NCI-H146 (cell line): ENCODE measurements around the gene LAMTOR2.
"Not testable (repeated sequence)": the region's sequence is repeated elsewhere in the genome, so short reads cannot be mapped to it uniquely, and the experiment has no call there.

Experiments used
- DNase-seq: peaks from one replicate; lab custom pipeline; 2025; lab: John Stamatoyannopoulos, UW

Gene LAMTOR2

DNA sequence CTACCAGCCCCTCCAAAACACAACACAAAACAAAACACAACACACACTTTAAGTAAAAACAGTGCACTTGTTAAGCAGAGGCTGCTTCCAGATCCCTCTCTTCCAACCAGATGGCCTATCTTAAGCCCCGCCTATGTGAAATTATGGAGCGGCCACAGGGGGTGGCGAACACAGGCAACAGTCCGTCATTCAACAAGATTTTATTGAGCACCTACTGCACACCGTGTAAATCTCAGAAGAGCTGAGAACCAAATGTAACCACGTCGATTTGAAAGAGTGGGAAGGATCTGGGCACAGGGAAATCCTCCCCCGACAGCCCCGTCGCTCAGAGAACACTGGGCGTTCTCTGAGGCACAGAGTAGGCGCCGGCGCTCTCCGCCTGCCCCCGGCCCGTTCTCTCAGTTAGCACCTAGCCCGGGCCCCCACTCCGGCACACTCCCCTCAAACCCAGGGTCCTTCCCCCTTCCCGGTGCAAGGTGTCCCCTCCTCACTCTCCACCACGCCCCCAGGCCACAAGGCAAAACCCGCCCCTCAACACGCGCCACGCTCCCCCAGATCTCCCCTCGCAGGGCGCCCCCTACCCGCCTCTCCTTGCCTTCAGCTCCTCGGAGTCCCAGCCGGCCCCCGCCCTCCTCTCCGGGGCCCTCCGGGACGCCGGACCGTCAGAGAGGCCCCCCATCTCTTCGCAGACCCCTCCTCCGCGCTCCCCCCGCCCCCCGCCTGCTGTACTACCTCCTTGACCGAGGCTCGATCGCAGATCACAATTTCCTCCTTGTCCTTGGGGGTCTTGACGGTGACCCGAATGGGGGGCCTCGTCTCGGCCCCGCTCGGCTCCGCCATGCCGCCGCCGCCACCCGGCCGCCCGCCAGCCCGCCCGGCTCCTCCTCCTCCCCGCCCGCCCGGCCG is 1.5 kb upstream of the LAMTOR2 start:
- DNase-seq, result peak; percentile 61

DNA sequence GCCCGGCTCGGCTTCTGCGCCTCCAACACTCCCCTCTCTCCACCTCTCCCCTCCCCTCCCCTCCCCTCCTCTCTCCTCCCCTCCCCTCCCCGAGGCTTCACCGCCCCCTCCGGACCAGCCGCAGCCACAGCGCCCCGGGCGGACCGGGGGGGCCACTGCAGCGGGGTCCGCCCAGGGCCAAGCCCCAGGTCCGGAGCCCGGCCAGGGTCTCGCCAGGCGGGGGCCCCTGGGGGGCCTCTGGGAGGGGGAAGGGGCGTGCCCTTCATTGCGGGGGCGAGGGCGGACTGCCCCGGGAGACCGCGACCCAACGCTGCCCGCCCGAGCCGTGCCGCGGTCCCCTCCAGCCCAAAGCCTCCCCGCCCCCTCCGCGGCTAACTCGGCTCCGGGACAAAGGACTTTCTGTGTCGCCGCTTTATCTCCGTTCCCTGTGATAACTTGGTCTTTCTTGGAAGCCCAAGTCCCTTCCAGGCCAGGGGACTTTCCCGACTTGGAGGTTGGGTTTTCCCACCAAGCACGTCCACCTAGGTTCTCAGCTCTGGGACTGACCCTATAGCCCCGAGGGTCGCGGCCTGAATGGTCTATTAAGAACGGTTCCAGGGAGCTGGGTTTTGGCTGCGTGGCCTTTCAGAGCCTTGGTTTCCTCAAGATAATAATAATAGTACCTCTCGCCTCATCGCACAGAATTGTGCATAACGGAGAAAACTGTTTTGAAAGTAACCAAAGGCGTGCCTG is 648 bp upstream of the LAMTOR2 start, which contains the start of gene UBQLN4:
TSS of gene UBQLN4 (minus strand) at position 31 of the 732 bp plus-strand sequence. CDS start 97 bp downstream, outside the sequence.
- peak; percentile 91 for DNase-seq

DNA sequence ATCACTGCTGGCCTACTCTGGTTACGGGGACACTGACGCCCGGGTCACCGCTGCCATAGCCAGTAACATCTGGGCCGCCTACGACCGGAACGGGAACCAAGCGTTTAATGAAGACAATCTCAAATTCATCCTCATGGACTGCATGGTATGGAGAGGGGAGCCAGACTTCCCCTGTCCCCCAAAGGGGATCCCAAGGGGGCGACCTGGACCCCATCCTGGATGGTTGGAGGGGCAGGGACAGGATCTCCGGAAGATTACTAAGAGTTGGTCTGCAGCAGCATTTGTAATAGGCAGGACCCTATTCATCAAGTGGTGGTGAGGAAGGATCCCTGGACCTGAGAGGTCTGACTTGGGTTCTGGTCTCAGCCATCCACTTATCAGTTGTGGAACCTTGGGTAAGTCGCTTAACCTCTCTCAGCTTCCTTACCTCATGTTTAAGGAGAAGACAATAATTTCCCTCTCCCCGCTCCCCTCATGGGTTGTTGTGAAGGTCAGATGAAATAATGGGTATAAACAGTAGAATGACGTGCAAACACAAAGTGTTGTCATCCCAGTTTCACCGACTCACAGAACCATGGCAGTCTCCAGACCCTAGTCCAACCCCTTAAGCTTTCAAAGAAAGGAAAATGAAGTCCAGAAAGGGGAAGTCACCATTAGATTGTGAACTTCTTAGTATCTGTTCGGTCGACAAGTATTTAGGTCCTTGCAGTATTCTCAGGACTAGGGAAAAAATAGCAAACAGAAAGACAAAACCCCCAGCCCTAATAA is 883 bp downstream of the LAMTOR2 start:
- no peak for DNase-seq

- DNase-seq, result no peak
Observed at GRCh38 chr1:156056326-156056849, 1.8 kb downstream of the LAMTOR2 start.

DNA sequence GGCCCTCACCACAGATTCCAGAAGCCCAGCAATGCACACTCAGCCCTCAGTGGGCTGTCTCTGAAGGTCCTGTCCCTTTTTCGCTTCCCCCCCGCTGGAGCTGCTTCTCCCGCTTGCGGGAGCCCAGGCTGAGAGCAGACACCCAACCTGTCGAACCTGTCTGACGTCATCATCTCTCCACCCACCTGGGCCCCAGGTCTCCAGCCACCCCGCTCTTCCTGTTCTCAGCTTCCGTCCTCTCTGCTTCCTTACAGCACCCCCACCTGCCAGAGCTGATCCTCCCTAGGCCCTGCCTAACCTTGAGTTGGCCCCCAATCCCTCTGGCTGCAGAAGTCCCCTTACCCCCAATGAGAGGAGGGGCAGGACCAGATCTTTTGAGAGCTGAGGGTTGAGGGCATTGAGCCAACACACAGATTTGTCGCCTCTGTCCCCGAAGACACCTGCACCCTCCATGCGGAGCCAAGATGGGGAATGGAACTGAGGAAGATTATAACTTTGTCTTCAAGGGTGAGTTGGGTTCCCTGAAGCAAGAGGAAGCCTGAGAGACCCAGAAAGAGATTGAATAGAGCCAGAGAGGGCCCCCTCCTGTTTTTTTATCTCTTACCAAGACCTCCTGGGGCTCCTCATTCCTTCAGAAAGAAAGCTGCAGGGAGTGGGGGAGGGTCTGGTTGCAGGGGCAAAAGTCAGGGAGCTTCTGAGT is 6.5 kb downstream of the LAMTOR2 start, which contains the start of gene RAB25:
TSS of gene RAB25 (plus strand) at position 224 of the 700 bp plus-strand sequence. CDS start at position 465, 241 bp downstream.
- peak; percentile 12 for DNase-seq

GRCh38 chr1:156062189-156062588 is 7.6 kb downstream of the LAMTOR2 start:
- no peak for DNase-seq

GRCh38 chr1:156063997-156064285 is 9.4 kb downstream of the LAMTOR2 start:
- no peak for DNase-seq

DNA sequence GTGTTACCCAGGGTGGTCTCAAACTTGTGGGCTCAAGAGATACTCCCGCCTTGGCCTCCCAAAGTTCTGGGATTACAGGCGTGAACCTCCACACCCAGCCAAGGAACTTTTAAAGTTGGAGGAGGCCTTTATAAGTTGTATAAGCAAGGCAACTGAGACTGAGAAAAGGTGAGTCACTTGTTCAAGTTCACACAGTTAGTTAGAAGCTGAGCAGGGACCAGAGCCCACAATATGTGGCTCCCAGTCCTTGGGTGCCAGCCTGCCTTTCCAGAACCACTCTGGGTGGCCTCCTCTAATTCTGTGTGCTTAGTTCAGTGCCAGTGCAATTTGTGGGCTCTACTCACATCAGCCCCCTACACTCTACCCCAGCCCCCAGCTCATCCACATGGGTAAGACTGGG is 10.0 kb downstream of the LAMTOR2 start:
- no peak for DNase-seq

DNA sequence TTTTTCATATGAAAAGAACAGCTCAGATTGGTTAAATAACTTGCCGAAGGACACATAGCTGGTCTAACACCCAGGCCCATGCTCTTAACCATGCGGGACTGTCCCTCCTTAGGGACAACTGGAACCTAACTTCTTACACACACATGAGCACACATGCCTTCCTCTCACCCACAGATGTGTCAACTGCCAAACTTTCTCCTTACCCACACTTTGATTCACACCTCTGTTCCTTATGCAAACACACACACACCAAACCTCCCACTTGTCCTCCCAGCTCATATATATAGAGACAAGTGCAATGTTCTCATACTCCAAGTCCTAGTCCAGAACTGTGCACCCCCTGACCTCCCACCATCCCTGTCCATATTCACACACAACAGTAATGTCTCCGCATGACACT is 10.6 kb downstream of the LAMTOR2 start:
- DNase-seq, result no peak

GRCh38 chr1:156065871-156066270 is 11.3 kb downstream of the LAMTOR2 start:
- DNase-seq, result no peak

- DNase-seq, result no peak
Observed at GRCh38 chr1:156067262-156067661, 12.7 kb downstream of the LAMTOR2 start.

GRCh38 chr1:156069490-156070455 is 15.2 kb downstream of the LAMTOR2 start:
- DNase-seq, result no peak

- DNase-seq, result no peak
Observed at GRCh38 chr1:156070548-156070947, 16.0 kb downstream of the LAMTOR2 start.

- not testable (repeated sequence) for DNase-seq
Observed at GRCh38 chr1:156071332-156071816, 16.8 kb downstream of the LAMTOR2 start.

- DNase-seq, result no peak
Observed at GRCh38 chr1:156072251-156072650, 17.7 kb downstream of the LAMTOR2 start.

- DNase-seq, result no peak
Observed at GRCh38 chr1:156073110-156073687, 18.6 kb downstream of the LAMTOR2 start.

- DNase-seq, result no peak
Observed at GRCh38 chr1:156073740-156074139, 19.2 kb downstream of the LAMTOR2 start.

DNA sequence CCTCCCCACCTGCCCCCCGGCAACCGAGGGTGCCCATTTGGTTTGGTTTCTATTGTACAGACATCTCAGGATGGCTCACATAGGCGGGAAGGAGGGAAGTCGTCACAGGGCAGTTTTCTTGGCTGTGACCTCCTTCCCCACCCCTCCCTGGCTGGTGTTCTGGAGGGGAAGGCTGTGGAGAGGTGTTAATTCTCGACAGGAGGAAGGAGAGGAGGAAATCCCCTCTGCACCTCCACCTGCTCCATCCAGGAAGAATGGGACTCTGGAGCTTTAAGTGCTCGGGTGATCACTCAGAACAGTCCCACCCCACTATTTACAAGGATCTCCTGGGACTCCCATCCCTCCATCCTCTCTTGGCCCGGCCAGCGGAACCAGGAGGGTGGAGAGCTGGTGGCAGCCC is 20.1 kb downstream of the LAMTOR2 start:
- DNase-seq, result no peak

- no peak for DNase-seq
Observed at GRCh38 chr1:156075162-156075561, 20.6 kb downstream of the LAMTOR2 start.

DNA sequence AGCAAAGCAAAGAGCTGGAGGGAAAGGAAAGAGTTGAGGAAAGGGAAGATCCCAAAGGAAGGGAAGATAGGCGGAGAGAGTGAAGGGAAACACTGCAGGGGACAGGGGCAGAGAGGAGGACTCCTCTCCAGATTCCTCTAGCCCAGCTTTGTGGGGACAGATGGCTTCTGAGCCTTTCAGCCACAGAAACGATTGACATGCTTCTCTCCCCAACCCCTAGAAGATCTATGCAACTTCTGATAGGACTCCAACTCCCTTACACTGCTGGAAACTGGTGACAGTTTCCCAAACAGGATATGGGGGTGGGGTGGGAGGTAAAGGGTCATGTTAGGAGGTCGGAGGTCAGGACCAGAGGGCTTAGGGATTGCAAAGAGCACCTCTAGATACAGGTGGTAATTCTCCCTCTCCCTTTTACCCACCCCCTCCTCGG is 21.2 kb downstream of the LAMTOR2 start:
- DNase-seq, result no peak
